ENCODE measurements around the gene CHST8.

Gene CHST8

DNA sequence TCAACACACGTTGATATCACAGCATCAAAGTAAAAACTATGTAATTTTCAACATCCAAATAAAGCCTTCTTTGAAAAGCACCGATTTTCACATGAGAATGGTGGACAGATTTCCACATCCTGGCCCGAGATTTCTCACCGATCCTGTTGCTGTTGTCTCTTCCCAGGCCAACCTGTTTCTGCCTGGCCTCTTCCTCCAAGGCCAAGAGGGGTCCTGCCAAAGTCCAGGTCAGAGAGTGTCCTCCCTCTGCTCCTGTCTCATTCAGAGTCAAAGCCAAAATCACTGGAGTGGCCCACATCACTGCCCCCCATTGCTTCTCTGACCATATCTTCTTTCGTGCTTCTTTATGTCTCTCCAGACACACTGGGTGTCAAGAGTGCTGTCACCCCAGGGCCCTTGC, 49.5 kb downstream of the CHST8 start:
- TF ChIP-seq TAF1 (IDR thresholded peaks at IDR 0.05; ENCODE audit: borderline replicate concordance, insufficient read depth, low read length) (no peak), POLR2AphosphoS5 (IDR thresholded peaks at IDR 0.05; ENCODE audit: low read depth, low read length) (no peak), SIN3A (IDR thresholded peaks at IDR 0.05; ENCODE audit: borderline replicate concordance, insufficient read depth, low read length) (no peak), FOXP2 (optimal IDR thresholded peaks at IDR 0.05; ENCODE audit: borderline replicate concordance, extremely low read depth, extremely low read length, insufficient read depth) (no peak)
- TF ChIP-seq, protein P1, sequence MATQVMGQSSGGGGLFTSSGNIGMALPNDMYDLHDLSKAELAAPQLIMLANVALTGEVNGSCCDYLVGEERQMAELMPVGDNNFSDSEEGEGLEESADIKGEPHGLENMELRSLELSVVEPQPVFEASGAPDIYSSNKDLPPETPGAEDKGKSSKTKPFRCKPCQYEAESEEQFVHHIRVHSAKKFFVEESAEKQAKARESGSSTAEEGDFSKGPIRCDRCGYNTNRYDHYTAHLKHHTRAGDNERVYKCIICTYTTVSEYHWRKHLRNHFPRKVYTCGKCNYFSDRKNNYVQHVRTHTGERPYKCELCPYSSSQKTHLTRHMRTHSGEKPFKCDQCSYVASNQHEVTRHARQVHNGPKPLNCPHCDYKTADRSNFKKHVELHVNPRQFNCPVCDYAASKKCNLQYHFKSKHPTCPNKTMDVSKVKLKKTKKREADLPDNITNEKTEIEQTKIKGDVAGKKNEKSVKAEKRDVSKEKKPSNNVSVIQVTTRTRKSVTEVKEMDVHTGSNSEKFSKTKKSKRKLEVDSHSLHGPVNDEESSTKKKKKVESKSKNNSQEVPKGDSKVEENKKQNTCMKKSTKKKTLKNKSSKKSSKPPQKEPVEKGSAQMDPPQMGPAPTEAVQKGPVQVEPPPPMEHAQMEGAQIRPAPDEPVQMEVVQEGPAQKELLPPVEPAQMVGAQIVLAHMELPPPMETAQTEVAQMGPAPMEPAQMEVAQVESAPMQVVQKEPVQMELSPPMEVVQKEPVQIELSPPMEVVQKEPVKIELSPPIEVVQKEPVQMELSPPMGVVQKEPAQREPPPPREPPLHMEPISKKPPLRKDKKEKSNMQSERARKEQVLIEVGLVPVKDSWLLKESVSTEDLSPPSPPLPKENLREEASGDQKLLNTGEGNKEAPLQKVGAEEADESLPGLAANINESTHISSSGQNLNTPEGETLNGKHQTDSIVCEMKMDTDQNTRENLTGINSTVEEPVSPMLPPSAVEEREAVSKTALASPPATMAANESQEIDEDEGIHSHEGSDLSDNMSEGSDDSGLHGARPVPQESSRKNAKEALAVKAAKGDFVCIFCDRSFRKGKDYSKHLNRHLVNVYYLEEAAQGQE (IDR thresholded peaks at IDR 0.05; ENCODE audit: insufficient read depth in 1 of 2, low read depth in 2 of 2, low read length in 2 of 2) = no peak

DNA sequence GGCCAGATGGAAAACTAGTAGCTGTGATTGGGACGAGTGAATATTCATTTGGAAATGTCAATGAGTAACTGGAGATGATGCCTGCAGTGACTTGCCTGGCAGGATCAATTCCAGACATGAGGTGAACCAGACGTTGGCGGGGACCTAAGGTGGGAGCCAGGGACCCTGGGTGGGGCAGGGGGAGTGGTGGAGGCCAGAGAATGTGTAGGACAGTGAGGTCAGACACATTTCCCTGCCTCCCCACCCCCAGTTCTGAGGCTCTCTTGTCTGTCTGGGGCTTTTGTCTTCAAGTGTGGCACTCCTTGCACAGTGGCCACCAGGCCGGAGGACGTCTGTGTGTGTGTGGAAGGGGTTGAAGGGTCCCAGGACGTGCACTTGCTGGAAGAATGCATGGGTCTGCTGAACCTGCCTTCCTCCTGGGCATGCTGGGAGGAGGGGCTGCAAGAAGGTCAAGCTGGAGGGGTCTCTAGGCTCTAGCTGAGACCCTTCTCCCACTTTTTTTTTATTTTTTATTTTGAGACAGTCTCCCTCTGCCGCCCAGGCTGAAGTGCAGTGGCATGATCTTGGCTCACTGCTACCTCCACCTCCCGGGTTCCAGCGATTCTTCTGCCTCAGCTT, 51.6 kb downstream of the CHST8 start:
- no peak for TF ChIP-seq TAF1 (IDR thresholded peaks at IDR 0.05; ENCODE audit: borderline replicate concordance, insufficient read depth, low read length)
- TF ChIP-seq FOXP2 (optimal IDR thresholded peaks at IDR 0.05; ENCODE audit: borderline replicate concordance, extremely low read depth, extremely low read length, insufficient read depth) = no peak

DNA sequence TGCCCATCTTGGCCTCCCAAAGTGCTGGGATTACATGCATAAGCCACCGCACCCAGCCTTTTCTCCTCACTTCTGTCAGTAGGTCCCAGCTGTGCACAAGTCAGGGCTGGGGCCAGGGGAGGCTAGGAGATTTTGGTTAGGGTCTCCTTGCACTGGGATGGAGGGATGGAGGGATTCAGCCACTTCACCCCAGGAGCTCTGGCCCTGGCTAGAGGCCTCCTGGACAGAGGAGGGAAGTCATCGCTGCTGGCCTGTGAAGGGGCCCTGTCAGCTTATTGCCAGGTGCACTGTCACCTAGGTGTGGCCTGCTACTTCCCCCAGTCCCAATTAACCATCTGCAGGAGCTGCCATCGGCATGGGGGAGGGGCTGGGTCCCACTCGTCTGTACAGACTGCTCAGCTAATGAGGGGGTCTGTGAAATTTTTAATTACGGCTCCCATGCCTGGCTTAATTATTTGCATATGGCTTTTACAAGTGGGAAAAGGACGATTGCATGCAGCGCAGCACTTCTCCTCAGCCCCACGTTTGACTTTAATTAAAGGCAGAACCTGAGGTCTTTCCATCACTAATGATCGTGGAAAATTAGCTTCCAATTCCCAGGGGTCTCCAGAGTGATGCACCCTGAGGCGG, 52.4 kb downstream of the CHST8 start:
- TF ChIP-seq, protein P1 (IDR thresholded peaks at IDR 0.05; ENCODE audit: insufficient read depth in 1 of 2, low read depth in 2 of 2, low read length in 2 of 2) = no peak
- TF ChIP-seq FOXP2 (optimal IDR thresholded peaks at IDR 0.05; ENCODE audit: borderline replicate concordance, extremely low read depth, extremely low read length, insufficient read depth) = no peak
- no peak for TF ChIP-seq POLR2AphosphoS5 (IDR thresholded peaks at IDR 0.05; ENCODE audit: low read depth, low read length)
- TF ChIP-seq SIN3A (IDR thresholded peaks at IDR 0.05; ENCODE audit: borderline replicate concordance, insufficient read depth, low read length) = no peak
- no peak for TF ChIP-seq TAF1 (IDR thresholded peaks at IDR 0.05; ENCODE audit: borderline replicate concordance, insufficient read depth, low read length)

DNA sequence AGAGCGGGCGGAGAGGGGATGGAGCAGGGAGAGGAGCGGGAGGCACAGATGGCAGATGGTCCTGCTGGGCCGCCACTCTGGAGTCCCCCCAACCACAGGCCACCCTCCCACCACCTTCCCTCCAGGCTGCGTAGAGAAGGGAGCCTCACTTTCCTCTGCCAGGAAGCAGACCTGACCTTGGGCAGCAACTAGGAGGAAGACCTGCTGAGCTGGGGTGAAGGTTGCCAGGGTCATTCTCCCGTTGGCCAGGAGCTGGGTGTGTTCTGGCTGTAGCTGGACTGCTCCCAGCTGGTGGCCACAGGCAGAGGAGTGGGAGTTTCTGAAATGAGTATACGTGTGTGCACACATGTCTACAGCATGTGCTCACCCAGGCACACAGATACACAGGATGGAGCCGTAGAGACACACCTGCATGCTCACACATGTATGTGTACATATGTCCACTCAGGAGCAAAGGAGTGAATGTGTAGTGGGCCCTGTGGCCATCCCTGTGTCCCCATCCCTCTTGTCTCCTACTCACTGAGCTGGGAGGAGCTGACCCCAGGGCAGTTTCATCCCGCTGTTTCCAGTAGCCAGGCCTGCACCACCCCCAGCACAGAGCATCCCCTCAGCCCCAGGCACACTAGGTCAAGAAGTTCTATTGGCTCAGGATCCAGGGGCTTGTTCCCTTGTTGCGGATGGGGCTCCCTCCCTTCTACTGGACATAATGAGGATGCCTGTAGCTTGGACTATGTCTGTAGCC, 53.0 kb downstream of the CHST8 start:
- TF ChIP-seq POLR2AphosphoS5 (IDR thresholded peaks at IDR 0.05; ENCODE audit: low read depth, low read length) (no peak), FOXP2 (optimal IDR thresholded peaks at IDR 0.05; ENCODE audit: borderline replicate concordance, extremely low read depth, extremely low read length, insufficient read depth) (no peak), TAF1 (IDR thresholded peaks at IDR 0.05; ENCODE audit: borderline replicate concordance, insufficient read depth, low read length) (no peak)
- TF ChIP-seq, protein P1 (IDR thresholded peaks at IDR 0.05; ENCODE audit: insufficient read depth in 1 of 2, low read depth in 2 of 2, low read length in 2 of 2) = no peak

DNA sequence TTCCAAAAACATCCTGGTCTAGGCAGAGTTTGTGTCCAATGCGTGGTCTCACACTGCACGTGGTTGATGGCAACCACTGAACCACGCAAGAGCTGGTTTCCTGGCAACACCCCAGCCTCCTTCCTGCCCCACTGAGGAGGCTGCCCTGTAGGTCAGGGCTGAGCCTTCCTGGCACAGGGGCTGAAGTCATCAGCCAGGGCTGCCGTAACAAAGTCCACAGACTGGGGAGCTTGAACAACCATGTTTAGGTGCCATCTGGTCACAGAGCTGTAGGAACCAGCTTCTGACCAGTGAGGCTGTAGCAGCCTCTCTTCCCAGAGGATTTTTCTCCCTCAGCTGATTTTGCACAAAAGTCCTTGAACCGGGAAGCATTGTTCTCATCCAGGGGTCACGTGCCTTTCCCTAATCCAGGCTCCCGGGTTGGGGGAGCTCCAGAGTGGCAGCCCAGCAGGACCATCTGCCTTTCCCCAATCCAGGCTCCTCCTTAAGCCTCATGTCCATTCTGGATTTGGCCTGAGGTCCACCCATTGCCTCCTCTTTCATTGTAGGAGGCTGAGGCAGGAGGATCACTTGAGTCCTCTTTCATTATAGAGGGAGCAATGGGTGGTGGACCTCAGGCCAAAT, 53.9 kb downstream of the CHST8 start:
- TF ChIP-seq TAF1 (IDR thresholded peaks at IDR 0.05; ENCODE audit: borderline replicate concordance, insufficient read depth, low read length) (no peak), FOXP2 (optimal IDR thresholded peaks at IDR 0.05; ENCODE audit: borderline replicate concordance, extremely low read depth, extremely low read length, insufficient read depth) (no peak), POLR2AphosphoS5 (IDR thresholded peaks at IDR 0.05; ENCODE audit: low read depth, low read length) (no peak), SIN3A (IDR thresholded peaks at IDR 0.05; ENCODE audit: borderline replicate concordance, insufficient read depth, low read length) (no peak)
- TF ChIP-seq, protein P1 (IDR thresholded peaks at IDR 0.05; ENCODE audit: insufficient read depth in 1 of 2, low read depth in 2 of 2, low read length in 2 of 2) = no peak
